Nephron (organoid): ENCODE results near the gene RASGRF2.
"Not testable (repeated sequence)": the region's sequence is repeated elsewhere in the genome, so short reads cannot be mapped to it uniquely, and the experiment has no call there.

Source experiments
- H3K27ac Mint-ChIP-seq, 3 experiments: 2 replicates each; pipeline ENCODE4 v1.8.0; 2020; ENCODE audit warnings: mixed read lengths in 3 of 3, mild to moderate bottlenecking in 2 of 3, moderate library complexity in 1 of 3
- H3K27me3 Mint-ChIP-seq: 2 replicates; pipeline ENCODE4 v1.8.0; 2021; ENCODE audit warnings: low read depth, mild to moderate bottlenecking, moderate library complexity, mixed read lengths
- H3K36me3 Mint-ChIP-seq: 2 replicates; pipeline ENCODE4 v1.8.0; 2020; ENCODE audit warnings: low read depth, mixed read lengths
- H3K4me1 Mint-ChIP-seq: 2 replicates; pipeline ENCODE4 v1.8.0; 2020; ENCODE audit warnings: mixed read lengths
- H3K4me3 Mint-ChIP-seq, 3 experiments: 2 replicates each; pipeline ENCODE4 v1.8.0; 2020; ENCODE audit warnings: mild to moderate bottlenecking in 3 of 3, mixed read lengths in 3 of 3, moderate library complexity in 2 of 3
- H3K9me3 Mint-ChIP-seq: 2 replicates; pipeline ENCODE4 v1.8.0; 2020; ENCODE audit warnings: mixed read lengths
- CTCF ChIP-seq, 3 experiments: fragments of 200-600 bp; sonication (generic); IDR thresholded peaks; one replicate each; pipeline ENCODE4 v1.5.0; 2021; ENCODE audit warnings: antibody characterized with exemption in 3 of 3; ENCODE audit not compliant: unreplicated experiment in 3 of 3

RASGRF2 gene

DNA sequence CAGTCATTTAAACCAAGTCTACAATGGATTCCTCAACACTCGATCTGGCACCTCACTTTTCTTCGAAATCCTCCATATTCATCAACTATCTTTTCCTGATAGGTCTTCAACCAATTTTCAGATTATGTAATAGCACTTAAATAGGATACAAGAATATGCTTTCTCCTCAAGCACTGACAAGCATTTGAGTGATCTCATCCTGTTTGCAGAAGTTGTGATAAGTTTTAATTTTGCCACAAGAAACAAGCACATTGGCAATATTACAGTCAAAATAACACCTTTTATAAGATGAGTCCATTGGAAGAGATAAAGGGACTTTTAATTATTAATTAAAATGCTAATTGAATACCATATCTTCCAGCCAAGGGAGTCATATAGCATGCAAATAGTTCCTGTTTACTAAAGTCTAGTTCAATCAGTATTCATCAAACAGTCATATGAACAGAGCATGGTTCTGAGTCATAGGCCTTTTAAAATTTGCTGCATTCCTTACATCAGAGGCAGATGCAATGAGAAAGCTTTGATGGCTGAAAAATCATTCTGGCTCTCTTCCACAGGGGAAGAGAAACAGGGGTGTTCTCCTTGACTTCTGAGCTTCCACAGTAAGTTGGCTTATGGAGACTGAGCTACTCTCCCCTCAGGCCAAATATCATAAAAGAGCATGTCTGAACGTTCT lies 308.5 kb downstream of the RASGRF2 start:
- H3K36me3 Mint-ChIP-seq = peaks cover 38% of the 10 kb centered on the region
- H3K27ac Mint-ChIP-seq = no peak overlapping the region
- H3K9me3 Mint-ChIP-seq = peaks cover 41% of the 10 kb centered on the region
- H3K4me1 Mint-ChIP-seq = no peaks in the 10 kb centered on the region
- H3K4me3 Mint-ChIP-seq = no peak overlapping the region
- H3K27me3 Mint-ChIP-seq = no peaks in the 10 kb centered on the region
- no peak for TF ChIP-seq CTCF (IDR thresholded peaks at IDR 0.05; ENCODE audit: unreplicated experiment in 3 of 3)

GRCh38 chr5:81269751-81270393 lies 309.7 kb downstream of the RASGRF2 start:
- peaks cover 47% of the 10 kb centered on the region for H3K9me3 Mint-ChIP-seq
- no peaks in the 10 kb centered on the region for H3K27me3 Mint-ChIP-seq
- no peak for TF ChIP-seq CTCF (IDR thresholded peaks at IDR 0.05; ENCODE audit: unreplicated experiment in 3 of 3)
- H3K4me3 Mint-ChIP-seq = no peak overlapping the region
- H3K27ac Mint-ChIP-seq = no peak overlapping the region
- no peaks in the 10 kb centered on the region for H3K4me1 Mint-ChIP-seq
- peaks cover 43% of the 10 kb centered on the region for H3K36me3 Mint-ChIP-seq

- not testable (repeated sequence) for H3K4me1 Mint-ChIP-seq, H3K27me3 Mint-ChIP-seq, H3K4me3 Mint-ChIP-seq, H3K27ac Mint-ChIP-seq
- Mint-ChIP-seq H3K9me3 (peaks cover 53% of the 10 kb centered on the region), H3K36me3 (peaks cover 50% of the 10 kb centered on the region)
Observed at GRCh38 chr5:81270394-81271027, 310.3 kb downstream of the RASGRF2 start.
